Endothelial cell (in vitro differentiated cells): Measurements from ENCODE around the gene CAGE1. TPM values are rescaled to one million over a fixed set of nuclear protein-coding genes. Genes with fewer than 3 reads are reported as not detected.
A peak's percentile ranks its signal among the peaks of the same experiment; 100 is the strongest.

Experiments
- DNase-seq: peaks from one replicate; pipeline ENCODE4 v3.0.0; 2021; ENCODE audit warnings: low spot score
- H3K27ac Mint-ChIP-seq: one replicate; pipeline ENCODE4 v1.8.0; 2021; ENCODE audit warnings: mixed read lengths, inconsistent platforms; ENCODE audit not compliant: unreplicated experiment
- H3K27me3 Mint-ChIP-seq: one replicate; pipeline ENCODE4 v1.8.0; 2021; ENCODE audit warnings: mild to moderate bottlenecking, moderate library complexity, mixed read lengths, inconsistent platforms; ENCODE audit not compliant: unreplicated experiment
- H3K36me3 Mint-ChIP-seq: one replicate; pipeline ENCODE4 v1.8.0; 2021; ENCODE audit warnings: mild to moderate bottlenecking, low read depth, mixed read lengths, inconsistent platforms; ENCODE audit not compliant: unreplicated experiment
- H3K4me1 Mint-ChIP-seq: one replicate; pipeline ENCODE4 v1.8.0; 2021; ENCODE audit warnings: mild to moderate bottlenecking, mixed read lengths, inconsistent platforms; ENCODE audit not compliant: unreplicated experiment
- H3K4me3 Mint-ChIP-seq: one replicate; pipeline ENCODE4 v1.8.0; 2021; ENCODE audit warnings: mild to moderate bottlenecking, mixed read lengths, inconsistent platforms; ENCODE audit not compliant: unreplicated experiment
- H3K9me3 Mint-ChIP-seq: one replicate; pipeline ENCODE4 v1.8.0; 2021; ENCODE audit warnings: mixed read lengths, inconsistent platforms; ENCODE audit not compliant: unreplicated experiment
- CTCF ChIP-seq: fragments of 200-600 bp; sonication (generic); IDR thresholded peaks from one replicate; pipeline ENCODE4 v1.5.0; 2021; ENCODE audit warnings: antibody characterized with exemption; ENCODE audit not compliant: unreplicated experiment
- total RNA-seq: library from RNA; stranded (reverse); fragmentation: NEBNext Ultra II Directional; extraction: Animal tissue kit (Norgen Biotek cat#: 25700); gene quantifications from one replicate; pipeline ENCODE4 v1.2.1, GENCODE V29; 2021; ENCODE audit not compliant: unreplicated experiment

The CAGE1 gene
- total RNA-seq, 1 donor from 2014 or later: not detected

GRCh38 chr6:7309050-7309449 is 80.5 kb downstream of the CAGE1 start:
- Mint-ChIP-seq H3K27ac (no peak overlapping the region), H3K27me3 (peaks cover 5% of the 10 kb centered on the region), H3K36me3 (peaks cover 26% of the 10 kb centered on the region)

GRCh38 chr6:7307533-7307932 is 82.0 kb downstream of the CAGE1 start:
- DNase-seq: no peak
- H3K4me3 Mint-ChIP-seq: no peak overlapping the region
- no peak for TF ChIP-seq CTCF
- no peak overlapping the region for H3K27ac Mint-ChIP-seq
- peaks cover 20% of the 10 kb centered on the region for H3K4me1 Mint-ChIP-seq
- peaks cover 26% of the 10 kb centered on the region for H3K36me3 Mint-ChIP-seq
- H3K9me3 Mint-ChIP-seq: no peaks in the 10 kb centered on the region
- peaks cover 5% of the 10 kb centered on the region for H3K27me3 Mint-ChIP-seq

More at GRCh38 chr6:7309050-7309449, 80.5 kb downstream of the CAGE1 start:
- no peak for TF ChIP-seq CTCF
- Mint-ChIP-seq H3K9me3 (no peaks in the 10 kb centered on the region), H3K4me1 (peaks cover 20% of the 10 kb centered on the region), H3K4me3 (no peak overlapping the region)
- DNase-seq: no peak

GRCh38 chr6:7304821-7305220 is 84.7 kb downstream of the CAGE1 start:
- TF ChIP-seq CTCF: no peak
- peaks cover 29% of the 10 kb centered on the region for H3K36me3 Mint-ChIP-seq

GRCh38 chr6:7301702-7302101 is 87.8 kb downstream of the CAGE1 start:
- H3K4me3 Mint-ChIP-seq: no peak overlapping the region
- H3K36me3 Mint-ChIP-seq: peaks cover 30% of the 10 kb centered on the region
- no peak for DNase-seq
- H3K9me3 Mint-ChIP-seq: no peaks in the 10 kb centered on the region
- no peak overlapping the region for H3K27ac Mint-ChIP-seq
- no peaks in the 10 kb centered on the region for H3K27me3 Mint-ChIP-seq
- no peak for TF ChIP-seq CTCF
- no peaks in the 10 kb centered on the region for H3K4me1 Mint-ChIP-seq

More at GRCh38 chr6:7304821-7305220, 84.7 kb downstream of the CAGE1 start:
- no peak for DNase-seq
- peaks cover 2% of the 10 kb centered on the region for H3K27me3 Mint-ChIP-seq
- H3K4me1 Mint-ChIP-seq: peaks cover 3% of the 10 kb centered on the region
- no peak overlapping the region for H3K27ac Mint-ChIP-seq
- H3K9me3 Mint-ChIP-seq: no peaks in the 10 kb centered on the region
- H3K4me3 Mint-ChIP-seq: no peak overlapping the region

- H3K27me3 Mint-ChIP-seq: no peaks in the 10 kb centered on the region
- DNase-seq: no peak
- no peak for TF ChIP-seq CTCF
- H3K36me3 Mint-ChIP-seq: peaks cover 34% of the 10 kb centered on the region
- peak overlapping the region; percentile 5 for H3K4me3 Mint-ChIP-seq
- no peaks in the 10 kb centered on the region for H3K4me1 Mint-ChIP-seq
- H3K27ac Mint-ChIP-seq: no peak overlapping the region
- H3K9me3 Mint-ChIP-seq: no peaks in the 10 kb centered on the region
These were observed 88.6 kb downstream of the CAGE1 start for GRCh38 chr6:7300926-7301325.
